GM12864 (cell line): ENCODE results near the gene SMIM32.

ENCODE experiments used
- DNase-seq: peaks from one replicate; pipeline ENCODE4 v3.0.0-alpha.2; 2011; ENCODE audit warnings: low read depth
- H3K4me3 ChIP-seq: 2 replicates; pipeline ENCODE4 v1.5.1; 2011; ENCODE audit warnings: mild to moderate bottlenecking, low read depth, low read length, control low read depth
- TF ChIP-seq, protein P1 (sequence below): IDR thresholded peaks from 2 replicates; pipeline ENCODE4 v1.5.1; 2011; ENCODE audit warnings: low read depth, mild to moderate bottlenecking, moderate library complexity, low read length, control low read depth, inconsistent platforms; ENCODE audit errors: missing control alignments

The SMIM32 gene

DNA sequence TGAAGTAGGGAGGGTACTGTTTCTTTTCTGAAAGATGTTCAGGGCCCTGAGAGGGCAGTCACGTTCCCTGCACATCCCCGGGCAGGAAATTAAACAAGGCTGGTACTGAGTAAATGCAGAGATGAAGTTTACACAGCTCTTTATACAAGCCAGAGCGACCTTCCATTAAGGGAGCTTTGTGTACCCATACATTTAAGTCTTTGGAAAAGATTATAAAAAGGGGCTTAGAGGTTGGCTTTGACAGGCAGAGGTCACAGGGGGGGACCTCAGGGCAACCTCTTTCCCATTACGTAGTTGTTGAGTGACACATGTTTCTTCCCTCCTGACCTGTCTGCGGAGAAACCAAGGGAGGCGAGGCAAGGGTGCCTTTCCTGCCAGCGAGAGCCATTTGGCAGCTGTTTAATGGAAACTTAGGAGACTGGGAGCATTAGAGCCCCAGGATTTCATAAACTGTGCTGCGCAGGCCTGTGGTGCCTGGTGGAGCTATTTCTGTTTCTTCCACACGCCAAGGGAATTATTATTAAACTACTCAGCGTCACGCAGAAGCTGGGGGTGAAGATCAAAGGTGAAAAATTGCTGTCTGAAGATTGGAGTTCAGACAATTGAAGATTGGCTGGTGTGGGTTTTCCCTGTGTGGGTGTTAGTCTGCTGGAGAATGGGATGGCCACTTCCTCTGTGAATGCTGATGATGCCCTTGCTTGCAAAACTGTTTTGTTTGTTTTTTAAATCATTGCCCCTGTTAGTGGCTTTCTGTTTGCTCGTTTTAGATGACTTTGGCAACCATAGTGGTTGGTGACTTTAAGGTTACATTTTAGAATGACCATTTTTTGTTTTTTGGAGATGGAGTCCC is 3.2 kb upstream of the SMIM32 start:
- TF ChIP-seq, protein P1, sequence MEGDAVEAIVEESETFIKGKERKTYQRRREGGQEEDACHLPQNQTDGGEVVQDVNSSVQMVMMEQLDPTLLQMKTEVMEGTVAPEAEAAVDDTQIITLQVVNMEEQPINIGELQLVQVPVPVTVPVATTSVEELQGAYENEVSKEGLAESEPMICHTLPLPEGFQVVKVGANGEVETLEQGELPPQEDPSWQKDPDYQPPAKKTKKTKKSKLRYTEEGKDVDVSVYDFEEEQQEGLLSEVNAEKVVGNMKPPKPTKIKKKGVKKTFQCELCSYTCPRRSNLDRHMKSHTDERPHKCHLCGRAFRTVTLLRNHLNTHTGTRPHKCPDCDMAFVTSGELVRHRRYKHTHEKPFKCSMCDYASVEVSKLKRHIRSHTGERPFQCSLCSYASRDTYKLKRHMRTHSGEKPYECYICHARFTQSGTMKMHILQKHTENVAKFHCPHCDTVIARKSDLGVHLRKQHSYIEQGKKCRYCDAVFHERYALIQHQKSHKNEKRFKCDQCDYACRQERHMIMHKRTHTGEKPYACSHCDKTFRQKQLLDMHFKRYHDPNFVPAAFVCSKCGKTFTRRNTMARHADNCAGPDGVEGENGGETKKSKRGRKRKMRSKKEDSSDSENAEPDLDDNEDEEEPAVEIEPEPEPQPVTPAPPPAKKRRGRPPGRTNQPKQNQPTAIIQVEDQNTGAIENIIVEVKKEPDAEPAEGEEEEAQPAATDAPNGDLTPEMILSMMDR: no peak
- no peak for DNase-seq
- no peak overlapping the region for H3K4me3 ChIP-seq

DNA sequence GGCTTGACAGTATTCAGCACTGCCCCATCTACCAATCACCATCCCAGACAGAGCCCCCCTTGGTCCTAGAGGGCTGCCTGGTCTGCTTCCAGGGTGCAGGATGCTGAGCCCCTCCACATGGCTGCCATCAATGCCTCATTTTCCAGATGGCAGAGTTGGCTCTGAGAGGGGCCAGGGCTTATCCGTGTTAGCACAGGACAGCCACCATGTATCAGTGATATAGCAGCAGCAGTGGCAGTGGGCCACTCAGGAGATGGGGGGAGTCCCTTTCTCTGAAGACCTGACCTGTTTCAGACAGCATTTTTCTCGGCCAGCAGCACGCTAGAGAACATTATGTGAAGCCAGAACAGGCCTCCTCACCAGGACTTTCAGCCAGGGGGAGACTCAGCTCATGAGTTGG is 1.6 kb upstream of the SMIM32 start:
- TF ChIP-seq, protein P1: no peak
- H3K4me3 ChIP-seq: no peak overlapping the region
- no peak for DNase-seq

DNA sequence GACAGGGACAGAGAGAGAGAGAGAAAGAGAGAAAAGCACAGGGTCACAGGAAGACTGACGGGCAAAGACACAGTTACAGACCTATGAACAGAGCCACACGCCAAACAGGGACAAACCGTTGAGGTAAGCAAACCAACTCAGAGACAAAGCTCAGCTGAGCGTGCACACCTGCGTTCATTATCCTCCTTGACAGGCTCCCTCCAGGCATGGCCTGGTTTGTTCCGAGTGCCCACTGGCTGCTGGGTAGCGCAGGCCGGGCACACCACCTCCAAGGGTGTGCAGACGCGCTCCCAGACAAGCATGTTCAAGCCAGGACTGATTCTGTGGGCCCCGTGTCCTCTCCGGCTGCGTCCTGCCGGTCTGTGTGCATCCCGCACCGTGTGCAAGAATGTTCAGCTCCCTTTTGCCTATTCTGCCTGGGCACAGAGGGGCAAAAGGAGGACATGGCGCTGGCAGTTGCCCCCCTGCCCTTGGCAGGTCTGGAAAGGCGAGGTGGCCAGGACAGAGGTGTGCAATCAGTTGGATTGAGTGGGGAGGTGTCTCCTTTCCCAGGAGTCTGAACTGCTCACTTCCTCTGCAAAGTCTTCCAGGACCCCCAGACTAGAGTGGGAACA is 467 bp upstream of the SMIM32 start:
- no peak overlapping the region for H3K4me3 ChIP-seq
- DNase-seq: no peak
- TF ChIP-seq, protein P1: no peak

DNA sequence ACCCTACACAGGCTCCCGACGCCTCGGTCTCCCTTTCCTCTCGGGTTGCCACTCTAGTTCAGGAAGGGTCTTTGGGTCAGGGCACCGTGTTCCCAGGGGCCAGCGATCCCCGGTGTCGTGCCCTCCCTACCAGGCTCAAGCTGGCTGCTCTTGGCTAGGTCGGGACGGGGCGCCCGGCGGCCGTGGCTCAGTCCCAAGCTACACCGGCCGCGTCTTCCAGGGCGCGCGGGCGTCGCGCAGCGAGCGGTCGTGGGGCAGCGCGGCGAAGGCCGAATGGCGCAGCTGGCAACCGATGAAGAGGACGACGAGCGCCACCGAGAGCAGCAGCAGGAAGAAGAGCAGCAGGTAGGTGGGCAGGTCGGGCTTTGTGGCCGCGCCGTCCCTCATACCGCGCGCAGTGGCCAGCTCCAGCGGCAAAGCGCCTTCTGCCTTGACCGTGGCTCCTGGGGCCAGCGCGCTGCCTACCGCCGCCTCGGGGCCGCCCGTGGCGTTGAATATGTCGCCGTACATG is 892 bp downstream of the SMIM32 start:
- TF ChIP-seq, protein P1: no peak
- DNase-seq: no peak
- H3K4me3 ChIP-seq: no peak overlapping the region

DNA sequence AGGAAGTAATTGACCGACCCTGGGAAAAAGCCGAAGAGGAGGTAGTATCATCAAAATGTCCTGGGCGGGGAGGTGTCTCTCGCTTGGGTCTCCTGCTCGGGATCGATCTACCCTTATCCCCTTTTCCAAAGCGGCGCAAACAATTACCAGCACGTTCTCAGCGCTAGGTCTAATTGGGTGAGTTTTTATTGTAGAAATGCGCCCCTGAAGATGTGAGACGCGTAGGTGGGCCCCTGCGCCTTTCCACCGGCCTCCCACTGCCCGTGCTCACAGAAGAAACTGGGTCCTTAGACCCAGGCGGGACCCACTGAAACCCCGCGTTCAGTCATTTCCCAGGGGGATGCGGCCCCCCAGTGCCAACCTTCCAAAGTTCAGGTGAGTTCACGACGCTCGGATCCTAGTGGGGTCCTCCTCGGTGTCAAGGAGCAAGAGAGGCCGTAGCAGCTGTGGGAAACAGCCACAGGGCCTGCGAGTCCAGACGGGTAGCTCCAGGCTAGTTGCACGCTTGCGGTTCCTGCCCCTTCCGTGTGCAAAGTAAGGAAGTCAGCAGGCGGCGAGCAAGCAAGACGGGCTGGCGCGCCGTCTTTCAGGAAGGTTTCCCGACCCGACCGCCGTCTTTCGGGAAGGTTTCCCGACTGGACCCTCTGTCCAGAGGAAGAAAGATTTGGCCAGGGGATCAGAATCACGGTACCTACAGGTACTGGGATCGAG is 1.5 kb downstream of the SMIM32 start:
- H3K4me3 ChIP-seq: no peak overlapping the region
- DNase-seq: no peak
- TF ChIP-seq, protein P1: no peak

DNA sequence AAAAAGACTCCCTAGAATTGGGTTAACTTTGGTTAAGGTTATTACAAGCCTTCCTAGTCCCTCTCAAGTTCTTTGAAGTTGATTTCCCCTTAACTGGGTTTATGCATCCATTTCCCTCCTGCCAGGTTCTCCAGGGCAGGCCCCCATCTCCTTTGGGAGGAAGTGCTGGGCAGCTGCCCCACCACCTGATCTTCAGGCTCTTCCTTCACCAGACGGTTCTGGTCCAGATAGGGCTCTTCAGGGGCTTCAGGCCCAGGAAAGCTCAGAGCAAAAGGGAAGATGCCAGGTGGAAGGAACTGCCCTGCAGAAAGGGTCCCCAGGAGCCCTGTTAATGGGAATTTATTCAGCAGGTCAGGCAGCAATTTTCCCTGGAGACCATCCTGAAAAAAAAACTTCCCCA is 2.1 kb downstream of the SMIM32 start:
- TF ChIP-seq, protein P1: no peak
- no peak overlapping the region for H3K4me3 ChIP-seq
- no peak for DNase-seq
